ENCODE data around the gene JAZF1. TPM values are rescaled to one million over a fixed set of nuclear protein-coding genes. Genes with fewer than 3 reads are reported as not detected.

JAZF1 gene
- total and polyA plus RNA-seq, 2 of the 4 experiments (the other 2 are of a cell fraction): 8.4 to 10.5 TPM

DNA sequence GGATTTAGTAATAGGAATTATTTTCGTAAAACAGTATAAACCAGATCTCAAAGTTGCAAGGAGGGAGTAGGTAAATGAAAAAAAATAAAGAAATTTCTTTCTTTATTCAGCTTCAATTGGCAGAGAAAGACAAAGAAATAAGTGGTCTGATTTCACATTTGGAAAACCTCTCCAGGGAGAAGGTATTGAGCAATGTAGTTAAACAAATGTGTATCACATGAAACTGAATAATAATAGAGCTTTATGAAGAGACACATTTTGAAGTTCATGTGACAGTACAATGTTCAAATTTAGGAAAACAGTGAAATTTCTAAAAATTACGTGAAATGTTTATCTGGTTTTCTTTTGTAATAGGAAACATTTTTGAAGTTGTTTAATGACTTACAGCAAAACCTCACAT lies 377.6 kb downstream of the JAZF1 start:
- no peak overlapping the region for H3K4ac ChIP-seq (ENCODE audit: low read depth, low read length)
- peaks cover 3 to 16% of the 10 kb centered on the region in 2 experiments; a peak in 2 of 4 replicates for H3K79me1 ChIP-seq (ENCODE audit: low read depth in 1 of 2, low read length in 2 of 2)
- no CpG with 5 or more reads among the region's 2 CpGs for WGBS, 2 experiments (ENCODE audit: extremely low coverage in 2 of 2, insufficient read length in 1 of 2)
- no peaks in the 10 kb centered on the region for H3K27me3 ChIP-seq (ENCODE audit: control insufficient read depth, insufficient read depth, low read length)
- no peak overlapping the region for H2AFZ ChIP-seq (replicated peaks; ENCODE audit: low read length, poor library complexity)
- CTCF ChIA-PET: no interaction called here
- H3K9me1 ChIP-seq (ENCODE audit: insufficient read depth, low read length): no peaks in the 10 kb centered on the region
- H4K5ac ChIP-seq (ENCODE audit: low read depth, low read length): no peak overlapping the region
- H3K23ac ChIP-seq (ENCODE audit: low read depth, low read length): no peak overlapping the region
- peaks cover 2% of the 10 kb centered on the region; the same call in 1 of the 2 replicates for H3K4me1 ChIP-seq (ENCODE audit: control insufficient read depth, insufficient read depth, low read length)
- H4K20me1 ChIP-seq (ENCODE audit: insufficient read depth, low read length): no peaks in the 10 kb centered on the region
- H3K56ac ChIP-seq (ENCODE audit: extremely low read depth, insufficient read depth, low read length): no peak overlapping the region
- peak; percentile 38; the same call in 1 of the 2 replicates for TF ChIP-seq CEBPB (IDR thresholded peaks at IDR 0.05; ENCODE audit: low read depth, low read length)
- TF ChIP-seq, protein P1, sequence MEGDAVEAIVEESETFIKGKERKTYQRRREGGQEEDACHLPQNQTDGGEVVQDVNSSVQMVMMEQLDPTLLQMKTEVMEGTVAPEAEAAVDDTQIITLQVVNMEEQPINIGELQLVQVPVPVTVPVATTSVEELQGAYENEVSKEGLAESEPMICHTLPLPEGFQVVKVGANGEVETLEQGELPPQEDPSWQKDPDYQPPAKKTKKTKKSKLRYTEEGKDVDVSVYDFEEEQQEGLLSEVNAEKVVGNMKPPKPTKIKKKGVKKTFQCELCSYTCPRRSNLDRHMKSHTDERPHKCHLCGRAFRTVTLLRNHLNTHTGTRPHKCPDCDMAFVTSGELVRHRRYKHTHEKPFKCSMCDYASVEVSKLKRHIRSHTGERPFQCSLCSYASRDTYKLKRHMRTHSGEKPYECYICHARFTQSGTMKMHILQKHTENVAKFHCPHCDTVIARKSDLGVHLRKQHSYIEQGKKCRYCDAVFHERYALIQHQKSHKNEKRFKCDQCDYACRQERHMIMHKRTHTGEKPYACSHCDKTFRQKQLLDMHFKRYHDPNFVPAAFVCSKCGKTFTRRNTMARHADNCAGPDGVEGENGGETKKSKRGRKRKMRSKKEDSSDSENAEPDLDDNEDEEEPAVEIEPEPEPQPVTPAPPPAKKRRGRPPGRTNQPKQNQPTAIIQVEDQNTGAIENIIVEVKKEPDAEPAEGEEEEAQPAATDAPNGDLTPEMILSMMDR (conservative IDR thresholded peaks at IDR 0.05; ENCODE audit: low read depth, low read length): no peak
- TF ChIP-seq MAFK (IDR thresholded peaks at IDR 0.05; ENCODE audit: low read depth, low read length): no peak
- H3K14ac ChIP-seq (replicated peaks; ENCODE audit: low read depth, low read length): no peak overlapping the region
- POLR2A ChIA-PET (ENCODE audit: unreplicated experiment): no interaction called here
- dilution Hi-C loops (cut with HindIII; ENCODE audit: low sequenced_read_pairs, unreplicated experiment) (no loop called here), intact Hi-C loops (cut with micrococcal nuclease) (no loop called here), in situ Hi-C loops (cut with MboI; ENCODE audit: low sequenced_read_pairs) (no loop called here)
- H4K8ac ChIP-seq (ENCODE audit: low read depth in 2 of 2, low read length in 2 of 2): no peak overlapping the region
- H4K91ac ChIP-seq (ENCODE audit: insufficient read depth, low read depth, low read length): no peak overlapping the region
- no peaks in the 10 kb centered on the region for H3K9me3 ChIP-seq (ENCODE audit: control insufficient read depth, insufficient read depth, low read length)
- H3K9ac ChIP-seq (ENCODE audit: low read depth, low read length): no peak overlapping the region
- H3K4me2 ChIP-seq (ENCODE audit: low read depth, low read length): no peak overlapping the region
- H3K27ac ChIP-seq (ENCODE audit: insufficient read depth, low read length): no peak overlapping the region
- peaks cover 3% of the 10 kb centered on the region; the same call in 1 of the 2 replicates for H3K36me3 ChIP-seq (ENCODE audit: control insufficient read depth, insufficient read depth, low read length)
- H2BK20ac ChIP-seq (ENCODE audit: low read depth, low read length): no peak overlapping the region
- no peak overlapping the region for H3K4me3 ChIP-seq (ENCODE audit: insufficient read depth, low read depth, low read length)
- BruUV-seq (replicated peaks): no TSS peak
- no peak overlapping the region for H2AK9ac ChIP-seq (replicated peaks; ENCODE audit: low read depth, low read length, poor library complexity)
- H2BK120ac ChIP-seq (ENCODE audit: low read depth, low read length): no peak overlapping the region
- H2BK5ac ChIP-seq (ENCODE audit: low read depth, low read length, poor library complexity, severe bottlenecking): no peak overlapping the region
- no peak overlapping the region for H2AK5ac ChIP-seq (ENCODE audit: low read depth, low read length)
- H3K18ac ChIP-seq (ENCODE audit: low read depth, low read length): no peak overlapping the region
- DNase-seq (no peak), ATAC-seq (ENCODE audit: low read depth) (no peak)
- H2BK15ac ChIP-seq (ENCODE audit: low read depth, low read length): no peak overlapping the region

All from IMR-90 (cell line).